B cell (primary cell): ENCODE data around the gene WDFY4. TPM values are rescaled to one million over a fixed set of nuclear protein-coding genes. Genes with fewer than 3 reads are reported as not detected.

Experiments
- ATAC-seq: fragments of 200-7000 bp; cut with Tn5 transposase; one replicate; pipeline ENCODE4 v1.10.0; 2021; ENCODE audit warnings: low read depth, mild to moderate bottlenecking, moderate number of reproducible peaks, moderate library complexity
- CTCF ChIA-PET: fragments of 350-600 bp; sonication (Branson Sonifier 250); formaldehyde crosslinking; loops from one replicate; lab custom pipeline; 2021; ENCODE audit warnings: antibody characterized with exemption, inconsistent platforms; lab: Charles Lee
- POLR2A ChIA-PET: fragments of 350-600 bp; sonication (Branson Sonifier 250); formaldehyde crosslinking; loops from one replicate; lab custom pipeline; 2021; ENCODE audit warnings: antibody characterized with exemption; lab: Charles Lee
- DNase-seq: peaks from one replicate; pipeline ENCODE4 v3.0.0; 2013
- H2AFZ ChIP-seq: 2 replicates; pipeline ENCODE4 v1.6.1; 2012; ENCODE audit warnings: mild to moderate bottlenecking, low read depth, low read length; ENCODE audit not compliant: insufficient read depth, poor library complexity, severe bottlenecking
- H3K27ac ChIP-seq, 2 donors: 1 replicate in 1 of 2; 2 replicates in 1 of 2; pipeline ENCODE4 v1.5.1; 2012 to 2013; ENCODE audit warnings: low read length in 2 of 2, mild to moderate bottlenecking in 2 of 2, moderate library complexity in 1 of 2
- H3K27me3 ChIP-seq, 4 experiments: fragments of 200-600 bp in 1 of 4; sonication (generic) in 1 of 4; replicated peaks in 1 of 4; 1 replicate in 2 of 4; 2 replicates in 2 of 4; pipeline versions ENCODE4 v1.6.1 to v1.7.0; 2013 to 2016; ENCODE audit warnings: low read length in 3 of 4, mild to moderate bottlenecking in 2 of 4, mixed read lengths in 1 of 4, moderate library complexity in 1 of 4; ENCODE audit not compliant: insufficient read depth in 4 of 4, control insufficient read depth in 3 of 4; ENCODE audit errors: control extremely low read depth in 1 of 4
- H3K36me3 ChIP-seq, 2 experiments: replicated peaks in 1 of 2; 1 replicate in 1 of 2; 2 replicates in 1 of 2; pipeline versions ENCODE4 v1.6.1 to v1.7.1; 2013; ENCODE audit warnings: low read length in 1 of 2; ENCODE audit not compliant: insufficient read depth in 2 of 2, control insufficient read depth in 1 of 2; ENCODE audit errors: control extremely low read depth in 1 of 2, extremely low read depth in 1 of 2
- H3K4me1 ChIP-seq, 2 donors: fragments of 200-600 bp in 1 of 2; sonication (generic) in 1 of 2; 1 replicate in 1 of 2; 2 replicates in 1 of 2; pipeline versions ENCODE4 v1.5.1 to v1.6.1; 2013 to 2017; ENCODE audit warnings: low read length in 2 of 2; ENCODE audit not compliant: control insufficient read depth in 2 of 2, insufficient read depth in 2 of 2
- H3K4me2 ChIP-seq: replicated peaks from 2 replicates; pipeline ENCODE3; 2012; ENCODE audit warnings: mild to moderate bottlenecking, low read depth, low read length; ENCODE audit not compliant: poor library complexity, severe bottlenecking
- H3K4me3 ChIP-seq, 5 experiments: fragments of 200-600 bp in 1 of 5; sonication (generic) in 1 of 5; 1 replicate in 3 of 5; 2 replicates in 2 of 5; pipeline versions ENCODE4 v1.5.1 to v1.7.0; 2011 to 2016; ENCODE audit warnings: low read length in 4 of 5, mild to moderate bottlenecking in 4 of 5, low read depth in 2 of 5, control low read depth in 1 of 5, moderate library complexity in 1 of 5; ENCODE audit not compliant: insufficient read depth in 1 of 5; ENCODE audit errors: control extremely low read depth in 1 of 5, extremely low read depth in 1 of 5
- H3K79me2 ChIP-seq: fragments of 200-600 bp; sonication (generic); one replicate; pipeline ENCODE4 v1.6.0; 2016; ENCODE audit warnings: low read length; ENCODE audit not compliant: control insufficient read depth, insufficient read depth
- H3K9ac ChIP-seq: fragments of 200-600 bp; sonication (generic); 2 replicates; pipeline ENCODE4 v1.6.1; 2017; ENCODE audit warnings: mild to moderate bottlenecking, low read length, moderate library complexity
- H3K9me3 ChIP-seq, 3 donors: one replicate each; pipeline versions ENCODE4 v1.6.1 to v1.7.1; 2013; ENCODE audit warnings: low read length in 2 of 3; ENCODE audit not compliant: control insufficient read depth in 2 of 3, insufficient read depth in 1 of 3; ENCODE audit errors: control extremely low read depth in 1 of 3
- H4K20me1 ChIP-seq: 2 replicates; pipeline ENCODE4 v1.6.0; 2012; ENCODE audit warnings: mild to moderate bottlenecking, low read length; ENCODE audit not compliant: insufficient read depth, control insufficient read depth, poor library complexity, severe bottlenecking
- H3K27ac Mint-ChIP-seq: one replicate; pipeline ENCODE4 v1.8.0; 2021; ENCODE audit warnings: mixed read lengths
- H3K27me3 Mint-ChIP-seq: one replicate; pipeline ENCODE4 v1.8.0; 2021; ENCODE audit warnings: mixed read lengths
- H3K4me1 Mint-ChIP-seq: one replicate; pipeline ENCODE4 v1.8.0; 2021; ENCODE audit warnings: mixed read lengths
- H3K4me3 Mint-ChIP-seq: one replicate; pipeline ENCODE4 v1.8.0; 2021; ENCODE audit warnings: mixed read lengths
- H3K9me3 Mint-ChIP-seq: one replicate; pipeline ENCODE4 v1.8.0; 2022; ENCODE audit warnings: mixed read lengths; ENCODE audit not compliant: insufficient read depth
- EZH2 ChIP-seq: IDR thresholded peaks from 2 replicates; pipeline ENCODE4 v1.6.1; 2012; ENCODE audit warnings: borderline replicate concordance, low read depth, mild to moderate bottlenecking, moderate library complexity, low read length; ENCODE audit not compliant: insufficient read depth, poor library complexity, severe bottlenecking
- WGBS: methylation state at CpG from one replicate; pipeline ENCODE4 v1.1.5; 2013; ENCODE audit warnings: missing lambda C conversion rate; ENCODE audit not compliant: insufficient coverage; 5-methylcytosine and 5-hydroxymethylcytosine counted together
- intact Hi-C: fragments of 100-400 bp; cut with micrococcal nuclease; formaldehyde crosslinking; loops from one replicate; pipeline ENCODE4 v1.10.0; 2022
- polyA plus RNA-seq: library from polyadenylated mRNA; depleted of rRNA; stranded (reverse); fragments of >200 nt; gene quantifications from 2 replicates; pipeline ENCODE4 v1.2.3, GENCODE V29; 2012
- total RNA-seq, 2 donors: library from RNA; stranded (reverse); fragments of 120-200 nt in 1 of 2; gene quantifications; 1 replicate in 1 of 2; 2 replicates in 1 of 2; pipeline versions ENCODE4 v1.2.3 to v1.2.4, GENCODE V29; 2013 to 2022
- TF ChIP-seq, protein P1 (sequence below): fragments of 200-600 bp; IDR thresholded peaks from one replicate; pipeline ENCODE4 v1.8.0; 2022; ENCODE audit warnings: antibody characterized with exemption, mild to moderate bottlenecking

Gene WDFY4
- total and polyA plus RNA-seq, 2 donors (not counting 1 experiment from before 2014, with no cell fraction given): 262 to 560 TPM

DNA sequence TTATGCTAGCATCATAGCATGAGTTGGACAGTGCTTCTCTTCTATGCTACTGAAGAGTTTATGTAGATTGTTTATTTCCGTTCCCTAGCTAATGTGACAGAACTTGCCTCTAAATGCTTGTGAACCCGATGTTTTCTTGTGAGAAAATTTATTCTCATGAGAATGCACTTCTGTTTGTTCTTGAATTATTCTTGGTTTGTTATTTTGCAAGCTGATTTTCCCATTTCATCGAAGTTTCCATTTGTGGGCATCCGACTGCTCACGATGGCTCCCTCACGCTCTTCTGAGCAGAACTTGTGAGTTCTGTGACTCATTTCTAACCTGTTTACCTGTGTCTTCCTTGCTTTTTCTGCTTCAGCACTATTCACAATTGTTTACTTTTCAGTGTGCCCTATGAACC, 59.9 kb downstream of the WDFY4 start:
- peak overlapping the region in 1 of 2 donors; percentile 4 for H3K27ac ChIP-seq
- peaks cover 15 to 19% of the 10 kb centered on the region in 2 donors for H3K4me1 ChIP-seq
- peaks cover 100% of the 10 kb centered on the region for H3K79me2 ChIP-seq
- H3K9me3 ChIP-seq: peaks cover 0 to 7% (median 0%) of the 10 kb centered on the region in 3 donors
- no peak for DNase-seq
- H3K9ac ChIP-seq: no peak overlapping the region
- intact Hi-C loops: loop anchor here (5.0 kb wide), 1 partner anchor 42 kb away; no protein-coding TSS in a partner anchor
- 90% methylated on average over 6 of the region's 6 CpGs for WGBS
- ATAC-seq: no peak
- no peak for TF ChIP-seq EZH2
- TF ChIP-seq, protein P1, sequence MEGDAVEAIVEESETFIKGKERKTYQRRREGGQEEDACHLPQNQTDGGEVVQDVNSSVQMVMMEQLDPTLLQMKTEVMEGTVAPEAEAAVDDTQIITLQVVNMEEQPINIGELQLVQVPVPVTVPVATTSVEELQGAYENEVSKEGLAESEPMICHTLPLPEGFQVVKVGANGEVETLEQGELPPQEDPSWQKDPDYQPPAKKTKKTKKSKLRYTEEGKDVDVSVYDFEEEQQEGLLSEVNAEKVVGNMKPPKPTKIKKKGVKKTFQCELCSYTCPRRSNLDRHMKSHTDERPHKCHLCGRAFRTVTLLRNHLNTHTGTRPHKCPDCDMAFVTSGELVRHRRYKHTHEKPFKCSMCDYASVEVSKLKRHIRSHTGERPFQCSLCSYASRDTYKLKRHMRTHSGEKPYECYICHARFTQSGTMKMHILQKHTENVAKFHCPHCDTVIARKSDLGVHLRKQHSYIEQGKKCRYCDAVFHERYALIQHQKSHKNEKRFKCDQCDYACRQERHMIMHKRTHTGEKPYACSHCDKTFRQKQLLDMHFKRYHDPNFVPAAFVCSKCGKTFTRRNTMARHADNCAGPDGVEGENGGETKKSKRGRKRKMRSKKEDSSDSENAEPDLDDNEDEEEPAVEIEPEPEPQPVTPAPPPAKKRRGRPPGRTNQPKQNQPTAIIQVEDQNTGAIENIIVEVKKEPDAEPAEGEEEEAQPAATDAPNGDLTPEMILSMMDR: no peak
- H3K27ac Mint-ChIP-seq: peak overlapping the region; percentile 16
- H4K20me1 ChIP-seq: peaks cover 92% of the 10 kb centered on the region
- ChIA-PET CTCF (interaction anchor here (0.9 to 1.5 kb wide), 2 partner anchors 45 to 86 kb away, joined by 3 to 4 read pairs; no protein-coding TSS in a partner anchor), POLR2A (interaction anchor here (0.6 to 0.8 kb wide), 2 partner anchors 58 to 65 kb away, joined by 3 read pairs; no protein-coding TSS in a partner anchor)
- H3K27me3 Mint-ChIP-seq: no peaks in the 10 kb centered on the region
- peaks cover 18 to 94% of the 10 kb centered on the region in 2 experiments for H3K36me3 ChIP-seq
- peak overlapping the region; percentile 8 for H3K4me3 Mint-ChIP-seq
- H3K27me3 ChIP-seq: no peaks in the 10 kb centered on the region
- no peaks in the 10 kb centered on the region for H3K9me3 Mint-ChIP-seq
- H2AFZ ChIP-seq: no peak overlapping the region
- no peak overlapping the region for H3K4me3 ChIP-seq
- H3K4me1 Mint-ChIP-seq: peaks cover 40% of the 10 kb centered on the region
- H3K4me2 ChIP-seq: no peak overlapping the region

DNA sequence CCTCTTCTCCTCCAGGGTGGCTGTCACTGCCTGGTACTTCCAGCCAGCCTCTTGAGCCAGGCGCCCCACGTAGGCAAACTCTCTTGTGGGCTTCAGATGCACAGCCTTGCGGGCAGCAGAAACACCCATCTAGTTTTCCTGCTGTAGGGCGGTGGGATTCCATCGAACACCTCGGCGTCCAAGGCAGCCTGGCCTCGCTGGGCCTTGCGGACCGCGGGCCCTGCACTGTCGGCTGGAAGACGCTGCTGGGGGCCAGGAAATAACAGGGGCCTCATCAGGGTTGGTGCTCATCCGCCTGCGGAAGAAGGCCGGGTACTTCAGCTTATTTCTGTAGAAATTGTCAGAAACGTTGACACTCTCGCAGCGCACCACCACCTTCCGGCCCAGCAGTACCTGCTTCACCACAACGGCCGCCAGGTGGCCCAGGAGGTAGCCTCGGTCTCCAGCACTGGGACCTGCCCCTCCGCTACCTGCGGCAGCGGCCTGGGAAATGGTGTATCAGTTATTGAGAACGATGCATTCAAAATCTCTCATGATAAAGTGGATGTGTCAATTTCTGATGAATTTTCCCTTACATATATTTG, 61.1 kb downstream of the WDFY4 start:
- Mint-ChIP-seq H3K27ac (no peak overlapping the region), H3K4me3 (no peak overlapping the region), H3K4me1 (peaks cover 46% of the 10 kb centered on the region), H3K9me3 (no peaks in the 10 kb centered on the region), H3K27me3 (no peaks in the 10 kb centered on the region)
- Histone ChIP-seq H3K9ac (no peak overlapping the region), H3K4me1 (peaks cover 15 to 19% of the 10 kb centered on the region in 2 donors), H3K27me3 (no peaks in the 10 kb centered on the region), H3K4me3 (no peak overlapping the region), H4K20me1 (peaks cover 95% of the 10 kb centered on the region), H3K4me2 (no peak overlapping the region), H2AFZ (no peak overlapping the region), H3K27ac (no peak overlapping the region), H3K36me3 (peaks cover 17 to 94% of the 10 kb centered on the region in 2 experiments), H3K79me2 (peaks cover 100% of the 10 kb centered on the region), H3K9me3 (peaks cover 0 to 7% (median 0%) of the 10 kb centered on the region in 3 donors)
- ChIA-PET CTCF (interaction anchor here (1.5 to 2.3 kb wide), 2 partner anchors 87 kb away, joined by 4 to 9 read pairs; no protein-coding TSS in a partner anchor), POLR2A (no interaction called here)
- intact Hi-C loops: loop anchor here (5.0 kb wide), 1 partner anchor 88 kb away; no protein-coding TSS in a partner anchor
- no peak for TF ChIP-seq EZH2
- ATAC-seq (no peak), DNase-seq (no peak)
- whole genome bisulfite sequencing: 96% methylated on average over 23 of the region's 27 CpGs
